ENCODE measurements around the gene DRC1.

DRC1 gene

DNA sequence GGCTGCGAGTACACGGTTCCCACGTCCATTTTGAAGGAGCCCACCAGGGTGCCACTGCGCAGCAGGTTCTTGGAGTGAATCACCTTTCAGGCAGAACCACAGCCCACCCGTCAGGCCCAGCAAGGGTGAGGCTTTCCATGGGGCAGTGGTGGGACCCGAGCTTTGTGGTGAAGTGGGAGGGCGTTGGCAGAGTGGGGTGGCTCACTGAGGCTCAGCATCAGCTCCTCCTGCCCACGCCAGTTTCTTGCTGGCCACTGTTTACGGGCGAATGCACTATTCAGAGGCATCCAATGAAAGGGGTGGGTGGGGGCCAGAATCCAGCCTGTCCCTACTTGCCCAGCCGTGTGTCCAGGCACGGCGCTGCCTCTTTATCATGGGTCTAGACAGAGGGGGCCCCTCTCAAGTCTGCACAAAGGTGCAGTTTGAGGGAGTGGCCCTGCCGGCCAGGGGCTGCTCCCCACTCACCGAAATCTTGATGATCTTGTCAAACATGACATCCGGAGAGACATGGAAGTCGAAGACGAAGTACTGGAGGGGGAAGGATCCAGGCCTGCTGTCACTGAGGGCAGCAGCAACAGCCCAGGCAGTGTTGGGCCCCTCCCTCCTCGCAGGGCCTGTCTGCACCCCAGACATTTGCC lies 87.6 kb downstream of the DRC1 start:
- no peak for FAIRE-seq
- DNase-seq (ENCODE audit: insufficient read length, low spot score): no peak

DNA sequence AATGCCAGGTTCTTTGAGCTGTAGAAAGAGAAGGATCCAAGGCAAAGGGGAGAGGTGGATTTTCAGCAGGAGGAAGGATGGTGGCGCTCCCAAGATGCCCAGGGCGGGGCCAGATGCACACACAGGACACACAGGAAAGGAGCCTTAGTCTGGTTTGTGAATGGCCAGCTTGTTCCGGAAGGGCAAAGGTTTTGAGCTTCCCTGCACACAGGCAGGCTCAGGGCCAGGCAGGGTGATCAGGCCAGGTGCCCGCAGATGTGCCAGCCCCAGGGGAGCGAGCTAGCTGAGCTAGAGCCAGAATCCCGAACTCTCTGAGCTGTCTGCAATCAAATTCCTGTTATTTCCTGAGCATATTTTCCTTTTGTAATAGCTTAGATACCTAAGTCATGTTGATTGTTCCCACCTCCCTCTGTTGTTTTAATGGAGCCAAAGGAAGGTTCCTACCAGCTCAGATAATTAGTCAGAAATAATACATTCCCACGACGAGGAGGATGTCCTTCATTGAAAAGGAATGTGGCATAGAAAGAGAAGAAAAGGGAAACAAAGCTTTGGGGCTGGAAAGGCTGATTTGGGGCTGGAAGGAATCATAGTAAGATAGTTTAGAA lies 89.9 kb downstream of the DRC1 start:
- FAIRE-seq: no peak

DNA sequence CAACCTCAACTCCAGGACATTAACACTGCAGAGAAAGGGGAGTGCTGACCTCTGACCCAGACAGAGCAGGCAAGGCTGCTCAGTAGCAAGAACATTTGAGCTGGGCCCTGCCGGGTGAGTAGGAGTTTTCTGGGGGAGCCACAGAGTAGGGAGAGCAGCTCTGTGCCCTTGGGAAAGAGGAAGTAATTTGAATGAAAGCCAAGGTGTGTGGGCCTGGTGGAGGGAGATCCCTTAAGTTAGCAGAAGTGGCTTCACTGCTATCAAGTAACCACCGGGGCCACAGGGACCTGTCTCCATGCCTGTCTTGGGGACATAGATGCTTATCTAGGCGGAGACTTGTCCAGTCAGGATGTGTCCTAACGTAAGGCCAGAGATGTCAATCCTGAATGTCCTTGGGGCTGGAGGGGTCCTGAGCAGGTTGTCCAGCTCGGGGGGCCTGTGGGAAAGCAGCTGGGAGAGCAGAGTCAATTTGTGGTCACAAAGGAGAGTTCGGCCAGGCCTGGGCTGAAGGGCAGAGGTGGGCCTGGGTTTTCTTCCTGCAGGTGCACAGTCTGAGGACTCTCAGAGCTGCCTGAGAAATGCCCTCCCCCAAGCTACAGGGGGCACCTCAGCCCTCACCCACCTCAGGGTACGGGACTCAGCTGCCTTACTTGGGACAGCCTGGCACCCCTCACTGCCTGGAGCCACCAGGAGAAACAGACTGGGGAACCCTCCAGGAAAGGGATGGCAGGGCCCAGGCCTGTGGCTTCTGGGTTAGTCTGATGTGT lies 91.2 kb downstream of the DRC1 start:
- no peak for DNase-seq (ENCODE audit: insufficient read length, low spot score)
- no peak for FAIRE-seq

More for the DNA sequence above, 89.9 kb downstream of the DRC1 start:
- no peak for DNase-seq (ENCODE audit: insufficient read length, low spot score)

- DNase-seq (ENCODE audit: insufficient read length, low spot score) (no peak), FAIRE-seq (no peak)
Measured at GRCh38 chr2:26493566-26493965, 91.8 kb downstream of the DRC1 start.

- no peak for FAIRE-seq
- DNase-seq (ENCODE audit: insufficient read length, low spot score): no peak
Measured at GRCh38 chr2:26494199-26494598, 92.5 kb downstream of the DRC1 start.

DNA sequence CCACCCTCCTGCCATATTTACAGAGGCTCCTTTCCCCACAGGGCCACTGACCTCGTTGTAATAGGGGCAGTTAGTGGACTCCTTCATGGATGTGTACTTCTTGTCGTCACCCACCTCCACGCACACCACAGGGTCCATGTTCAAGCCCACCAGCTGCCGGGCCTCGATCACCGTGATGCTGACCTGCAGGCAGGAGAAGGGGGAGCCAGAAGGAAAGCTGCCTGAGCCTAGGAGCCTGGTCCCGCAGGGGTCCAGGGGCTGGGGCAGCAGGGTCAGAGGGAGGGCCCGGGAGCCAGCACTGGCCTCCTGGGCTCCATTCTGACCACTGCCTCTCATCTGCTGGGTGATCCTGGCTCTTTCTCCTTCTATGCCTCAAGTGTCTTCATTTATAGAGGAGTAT lies 93.2 kb downstream of the DRC1 start:
- FAIRE-seq: no peak

GRCh38 chr2:26495705-26496297 lies 94.1 kb downstream of the DRC1 start:
- FAIRE-seq (no peak), DNase-seq (ENCODE audit: insufficient read length, low spot score) (no peak)

More for the DNA sequence above, 93.2 kb downstream of the DRC1 start:
- no peak for DNase-seq (ENCODE audit: insufficient read length, low spot score)

DNA sequence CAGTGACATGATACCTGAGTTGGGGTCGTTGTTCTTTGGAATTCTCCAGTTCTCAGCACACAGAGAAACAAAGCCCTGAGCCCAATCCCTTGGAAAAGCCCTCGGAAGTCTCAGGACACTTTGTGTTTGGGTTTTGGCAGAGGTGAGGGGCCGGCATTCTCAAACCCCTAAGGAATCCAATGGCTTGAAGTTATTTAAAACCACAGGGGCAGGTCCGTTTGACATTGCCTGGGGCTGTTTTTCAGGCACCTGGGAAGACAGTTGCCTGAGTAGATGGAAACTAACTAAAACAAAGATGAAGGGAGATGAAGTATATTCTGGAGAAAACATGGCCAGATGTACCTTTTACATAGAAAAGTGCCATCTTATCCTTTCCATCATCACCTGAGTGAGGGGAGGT lies 98.7 kb downstream of the DRC1 start:
- no peak for FAIRE-seq

DNA sequence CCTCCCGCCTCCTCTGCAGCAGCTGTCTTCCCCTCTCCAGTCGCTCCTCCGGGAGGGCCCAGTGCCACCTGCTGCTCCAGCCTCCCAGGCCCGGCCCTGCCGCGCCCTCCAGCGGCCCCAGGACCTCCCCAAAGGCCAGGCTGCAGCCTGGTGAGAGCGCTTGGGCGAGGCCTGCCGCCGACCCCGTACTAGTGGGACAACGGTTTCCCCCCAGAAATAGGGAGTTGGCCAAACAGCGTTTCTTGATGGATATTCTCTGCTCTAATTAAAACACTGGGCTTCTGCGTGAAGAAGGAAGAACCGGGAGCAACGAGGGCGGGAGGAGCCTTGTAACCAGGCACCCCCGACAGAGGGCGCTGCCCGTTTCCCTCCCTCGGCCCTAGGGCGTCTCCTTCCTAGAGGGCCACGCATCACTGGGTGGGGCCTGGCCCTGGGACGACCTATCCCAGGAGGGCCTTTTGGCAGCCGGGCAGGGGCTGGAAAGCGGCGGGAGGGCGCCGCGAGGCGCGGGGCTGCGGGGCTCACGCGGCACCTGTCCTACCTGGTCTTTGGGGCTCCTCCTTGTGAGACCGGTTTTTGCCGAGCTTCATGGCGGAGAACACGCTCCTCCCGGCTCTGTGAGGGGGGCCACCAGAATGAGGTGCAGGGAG lies 101.6 kb downstream of the DRC1 start:
- FAIRE-seq: peak; percentile 71

More for the DNA sequence above, 98.7 kb downstream of the DRC1 start:
- DNase-seq (ENCODE audit: insufficient read length, low spot score): no peak

DNA sequence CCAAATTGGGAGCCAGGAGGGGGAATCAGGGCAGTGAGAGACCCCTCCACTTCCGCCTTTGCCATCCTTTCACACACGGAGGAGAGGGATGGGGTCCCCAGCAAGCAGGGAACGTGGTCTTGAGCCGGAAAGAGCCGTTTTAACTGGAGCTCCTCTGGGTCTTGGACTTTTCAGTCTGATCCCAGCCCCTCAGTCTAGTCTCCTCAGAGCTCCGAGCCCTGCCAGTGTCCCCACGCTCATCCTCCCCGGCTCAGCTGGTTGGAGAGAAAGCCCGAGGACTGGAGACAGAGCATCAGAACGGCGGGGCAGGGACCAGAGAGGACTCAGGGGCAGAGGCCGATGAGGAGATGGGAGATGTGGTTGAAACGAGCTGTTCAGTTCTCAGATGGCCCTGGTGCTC lies 102.3 kb downstream of the DRC1 start:
- FAIRE-seq: no peak
- DNase-seq (ENCODE audit: insufficient read length, low spot score): no peak

More for the DNA sequence above, 101.6 kb downstream of the DRC1 start:
- peak; percentile 88 for DNase-seq (ENCODE audit: insufficient read length, low spot score)

DNA sequence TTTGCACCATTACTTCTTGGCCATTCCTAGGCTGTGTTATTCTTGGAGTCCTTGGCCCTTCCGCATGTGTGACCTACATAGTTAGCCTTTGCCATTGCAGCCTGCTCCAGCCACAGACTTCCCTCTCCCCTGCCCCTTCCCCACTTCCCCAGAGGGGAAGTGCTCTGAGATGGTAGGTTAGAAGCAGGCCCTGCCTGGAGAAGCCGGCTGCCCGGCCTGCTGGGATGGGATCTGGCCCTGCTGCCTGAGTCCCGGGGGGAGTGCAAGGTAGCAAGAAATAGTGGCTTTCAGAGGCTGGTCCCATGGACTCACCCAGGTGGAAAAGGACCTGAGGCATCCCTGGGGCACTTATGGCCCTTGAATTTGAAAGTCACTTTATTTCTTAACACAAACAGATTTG lies 104.6 kb downstream of the DRC1 start:
- DNase-seq (ENCODE audit: insufficient read length, low spot score): no peak
- no peak for FAIRE-seq

Measured in GM19239 (cell line).